GM18505 (cell line): Measurements from ENCODE around the gene KCNJ9.
"Not testable (repeated sequence)": the region's sequence is repeated elsewhere in the genome, so short reads cannot be mapped to it uniquely, and the experiment has no call there.

Experiments
- ATAC-seq: cut with Tn5 transposase; IDR thresholded peaks from one replicate; pipeline ENCODE4 v1.9.1; 2021; ENCODE audit not compliant: unreplicated experiment
- POLR2A ChIP-seq: IDR thresholded peaks from 4 replicates; pipeline ENCODE4 v1.6.1; 2011; ENCODE audit warnings: borderline replicate concordance; ENCODE audit not compliant: insufficient read depth, insufficient read length; ENCODE audit errors: extremely low read depth

KCNJ9 gene

DNA sequence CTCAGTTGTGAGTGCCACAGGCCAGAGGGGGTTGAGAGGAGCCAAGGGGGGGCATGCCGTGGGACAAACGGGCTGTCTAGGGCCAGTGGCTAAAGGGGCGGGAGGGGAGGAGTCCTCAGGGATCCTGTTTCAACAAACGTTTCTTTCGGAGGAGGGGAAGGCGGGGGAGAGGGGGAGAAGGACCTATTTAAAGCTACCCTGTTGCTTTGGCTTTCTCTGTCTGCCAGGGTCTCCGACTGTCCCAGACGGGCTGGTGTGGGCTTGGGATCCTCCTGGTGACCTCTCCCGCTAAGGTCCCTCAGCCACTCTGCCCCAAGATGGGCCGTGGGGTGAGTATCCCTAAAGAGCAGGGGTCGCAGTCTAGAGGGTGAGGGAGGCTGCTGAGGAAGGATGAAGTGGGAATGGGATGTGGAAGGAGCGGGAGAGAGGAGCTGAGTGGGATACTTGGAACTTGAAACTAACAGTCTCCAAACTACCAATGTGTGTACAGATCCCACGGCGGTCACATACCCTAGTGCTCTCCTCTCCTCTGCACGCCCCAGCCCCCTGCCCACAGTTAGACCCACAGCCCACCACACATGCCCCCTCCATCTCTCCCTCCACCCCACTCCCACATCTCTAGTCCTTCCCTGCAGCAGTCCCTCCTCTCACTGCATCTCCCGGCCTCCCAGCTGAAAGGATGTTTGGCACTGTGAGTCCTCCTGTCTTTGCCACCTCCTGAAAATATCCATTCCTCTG, 34.4 kb downstream of the KCNJ9 start, which contains the start of gene ATP1A2:
Gene ATP1A2 (plus strand): TSS at position 215 of the 738 bp plus-strand sequence. CDS start 103 bp downstream, at position 318.
- TF ChIP-seq POLR2A = no peak
- no peak for ATAC-seq

DNA sequence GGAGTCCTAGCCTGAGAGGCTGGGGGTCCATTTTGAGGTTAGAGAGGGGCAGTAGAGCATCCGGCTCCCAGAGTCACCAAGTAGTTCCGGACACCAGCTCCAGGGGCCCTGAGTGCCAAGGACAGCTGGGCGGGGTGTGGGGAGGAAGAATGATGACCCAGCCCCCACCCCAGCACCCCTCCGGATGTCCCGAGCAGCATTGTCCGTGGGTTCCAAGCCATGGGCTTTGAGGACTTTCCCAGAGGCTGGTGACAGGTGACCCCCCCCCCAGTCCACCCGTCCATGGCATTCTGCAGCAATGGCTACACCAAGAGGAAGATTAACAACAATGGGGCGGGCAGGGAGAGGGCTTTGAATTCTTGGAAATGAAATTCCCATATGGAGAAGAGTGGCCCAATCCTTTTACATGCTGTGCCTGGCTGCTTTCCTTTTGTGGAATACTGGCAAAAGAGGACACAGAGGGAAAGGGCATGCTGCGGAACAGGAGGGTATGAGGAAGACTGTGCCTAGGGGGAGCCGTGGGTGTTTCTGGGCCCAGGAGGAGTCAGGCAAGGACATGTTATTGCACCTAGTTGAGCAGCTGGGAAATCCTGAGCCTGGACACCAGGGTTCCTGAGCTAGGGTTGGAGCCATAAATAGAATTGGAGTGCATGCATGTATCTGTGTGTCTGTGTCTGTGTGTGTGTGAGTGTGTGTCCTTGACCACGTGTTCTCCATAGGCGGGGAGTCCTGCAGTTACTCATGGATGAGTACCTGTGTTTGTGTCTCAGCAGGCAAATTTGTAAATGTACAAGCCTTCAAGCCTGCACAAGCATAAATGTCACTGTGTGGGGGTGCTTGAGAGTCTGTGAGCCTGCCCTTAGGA, 35.2 kb downstream of the KCNJ9 start:
- no peak for TF ChIP-seq POLR2A
- no peak for ATAC-seq

DNA sequence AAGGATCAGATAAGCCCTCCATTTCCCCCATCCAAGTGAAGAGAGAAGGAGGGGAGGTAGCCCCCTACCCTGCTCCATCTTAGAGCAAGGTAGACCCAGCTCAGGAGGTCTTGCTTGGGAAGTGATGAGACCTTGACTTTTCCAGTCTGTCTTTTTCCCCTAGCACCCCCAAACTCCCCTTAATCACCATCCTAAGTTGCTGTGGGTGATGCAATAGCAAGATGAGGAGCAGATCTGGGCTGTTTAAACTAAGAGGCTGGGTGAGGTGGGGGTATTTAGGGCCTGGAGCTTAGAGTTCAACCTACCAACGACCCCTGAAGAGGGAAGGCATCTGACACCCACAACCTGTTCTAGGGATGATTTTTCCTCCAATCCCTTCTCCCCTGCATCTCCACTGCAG, 36.0 kb downstream of the KCNJ9 start:
- ATAC-seq = no peak
- TF ChIP-seq POLR2A = no peak

DNA sequence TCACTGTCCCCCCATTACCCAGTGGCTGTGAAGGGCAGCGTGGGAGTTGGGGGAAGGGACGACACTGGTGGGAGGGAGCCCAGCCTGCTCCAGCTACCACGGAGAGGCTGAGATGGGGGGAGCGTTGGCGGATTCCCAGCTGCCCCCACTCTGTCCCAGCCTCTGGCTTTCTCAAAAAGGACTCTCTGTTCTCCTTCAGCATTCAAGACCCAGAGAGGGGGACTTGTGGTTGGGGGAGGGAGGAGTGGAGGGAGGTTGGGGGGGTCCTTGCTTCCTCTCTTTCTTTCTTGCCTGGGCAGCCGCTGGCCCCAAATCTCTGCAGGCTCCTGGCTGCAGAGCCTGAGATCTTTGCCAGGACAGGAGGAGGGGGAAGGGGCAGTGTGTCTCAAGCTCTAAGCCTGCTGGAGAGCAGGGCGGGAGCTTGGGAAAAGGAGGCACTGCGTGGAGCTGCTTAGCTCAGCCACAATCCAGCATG, 36.4 kb downstream of the KCNJ9 start:
- no peak for TF ChIP-seq POLR2A
- no peak for ATAC-seq

DNA sequence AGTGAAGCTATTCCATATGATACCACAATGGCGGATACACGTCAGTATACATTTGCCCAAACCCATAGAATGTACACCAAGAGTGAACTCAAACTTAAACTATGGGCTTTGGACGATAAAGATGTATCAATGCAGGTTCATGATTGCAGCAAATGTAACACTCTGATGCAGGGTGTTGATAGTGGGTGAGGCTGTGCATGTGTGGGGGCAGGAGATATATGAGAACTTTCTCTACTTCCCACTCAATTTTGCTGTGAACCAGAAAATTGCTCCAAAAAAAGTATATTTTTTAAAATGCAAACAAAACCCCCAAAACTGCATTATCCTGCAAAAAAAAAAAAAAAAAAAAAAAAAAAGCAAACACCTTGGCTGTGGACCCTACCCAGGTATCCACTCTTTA, 37.6 kb downstream of the KCNJ9 start:
- no peak for ATAC-seq
- no peak for TF ChIP-seq POLR2A

DNA sequence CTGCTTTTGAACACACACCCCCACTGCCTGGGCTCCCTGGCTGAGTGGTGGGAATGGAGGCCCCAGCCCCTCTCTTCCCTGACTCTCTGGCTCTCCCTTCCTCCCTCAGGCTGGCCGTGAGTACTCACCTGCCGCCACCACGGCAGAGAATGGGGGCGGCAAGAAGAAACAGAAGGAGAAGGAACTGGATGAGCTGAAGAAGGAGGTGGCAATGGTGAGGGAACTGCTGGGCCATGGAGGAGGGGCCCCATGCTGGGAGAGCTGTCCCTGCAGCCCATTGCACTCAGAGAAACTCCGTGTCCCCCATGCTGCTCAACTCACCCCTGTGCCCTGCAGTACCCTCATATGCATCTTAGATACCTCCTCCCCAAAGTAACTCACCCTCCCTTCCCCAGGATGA, 39.5 kb downstream of the KCNJ9 start:
- no peak for TF ChIP-seq POLR2A
- ATAC-seq = no peak

DNA sequence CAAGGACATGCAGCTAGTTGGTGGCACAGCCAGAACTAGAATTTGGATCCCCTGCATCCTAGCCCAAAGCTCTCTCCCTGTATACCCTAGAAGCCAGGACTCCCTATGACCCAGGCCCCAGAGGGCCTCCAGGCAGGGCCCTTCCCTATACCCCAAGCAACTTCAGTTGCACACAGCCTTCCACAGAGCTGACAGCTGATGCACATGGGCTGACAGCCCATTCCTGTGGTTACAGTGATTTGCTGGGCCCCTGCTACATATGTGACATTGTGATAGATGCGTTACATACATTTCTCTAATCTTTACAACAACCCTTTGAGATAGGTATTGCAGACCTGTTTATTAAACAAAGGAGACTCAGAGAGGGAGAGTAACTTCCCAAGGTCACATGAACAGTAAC, 40.0 kb downstream of the KCNJ9 start:
- no peak for ATAC-seq
- no peak for TF ChIP-seq POLR2A

DNA sequence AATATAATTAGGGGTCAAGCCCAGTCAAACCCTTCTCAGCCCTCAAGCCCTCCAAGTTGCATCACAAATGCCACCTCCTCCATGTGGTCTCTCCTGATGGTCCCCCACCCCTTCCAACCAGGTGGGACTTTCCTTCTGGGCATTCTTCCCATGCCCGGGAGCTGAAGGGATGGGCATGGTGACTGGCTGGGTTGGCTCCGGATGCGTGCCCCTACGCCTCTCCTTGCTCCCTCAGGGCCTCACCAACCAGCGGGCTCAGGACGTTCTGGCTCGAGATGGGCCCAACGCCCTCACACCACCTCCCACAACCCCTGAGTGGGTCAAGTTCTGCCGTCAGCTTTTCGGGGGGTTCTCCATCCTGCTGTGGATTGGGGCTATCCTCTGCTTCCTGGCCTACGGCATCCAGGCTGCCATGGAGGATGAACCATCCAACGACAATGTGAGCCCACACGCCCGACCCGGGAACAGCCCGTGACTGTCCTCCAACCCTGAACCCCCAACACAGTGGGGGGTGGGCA, 41.7 kb downstream of the KCNJ9 start:
- ATAC-seq = no peak
- no peak for TF ChIP-seq POLR2A

DNA sequence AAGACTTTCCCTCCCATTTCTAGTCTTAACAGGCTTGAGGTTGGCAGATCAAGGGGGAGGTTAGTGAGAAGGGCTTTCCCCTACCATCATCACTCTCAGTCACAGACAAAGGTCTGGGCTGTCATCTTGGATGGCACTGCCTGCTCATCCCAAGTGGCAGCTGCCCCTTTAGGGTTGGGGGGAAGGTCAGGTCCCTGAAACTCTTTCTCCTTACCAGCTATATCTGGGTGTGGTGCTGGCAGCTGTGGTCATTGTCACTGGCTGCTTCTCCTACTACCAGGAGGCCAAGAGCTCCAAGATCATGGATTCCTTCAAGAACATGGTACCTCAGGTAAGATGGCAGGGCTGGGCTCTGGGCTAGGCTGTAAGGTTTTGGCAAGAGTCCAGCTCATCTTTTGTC, 42.4 kb downstream of the KCNJ9 start:
- no peak for TF ChIP-seq POLR2A
- no peak for ATAC-seq

DNA sequence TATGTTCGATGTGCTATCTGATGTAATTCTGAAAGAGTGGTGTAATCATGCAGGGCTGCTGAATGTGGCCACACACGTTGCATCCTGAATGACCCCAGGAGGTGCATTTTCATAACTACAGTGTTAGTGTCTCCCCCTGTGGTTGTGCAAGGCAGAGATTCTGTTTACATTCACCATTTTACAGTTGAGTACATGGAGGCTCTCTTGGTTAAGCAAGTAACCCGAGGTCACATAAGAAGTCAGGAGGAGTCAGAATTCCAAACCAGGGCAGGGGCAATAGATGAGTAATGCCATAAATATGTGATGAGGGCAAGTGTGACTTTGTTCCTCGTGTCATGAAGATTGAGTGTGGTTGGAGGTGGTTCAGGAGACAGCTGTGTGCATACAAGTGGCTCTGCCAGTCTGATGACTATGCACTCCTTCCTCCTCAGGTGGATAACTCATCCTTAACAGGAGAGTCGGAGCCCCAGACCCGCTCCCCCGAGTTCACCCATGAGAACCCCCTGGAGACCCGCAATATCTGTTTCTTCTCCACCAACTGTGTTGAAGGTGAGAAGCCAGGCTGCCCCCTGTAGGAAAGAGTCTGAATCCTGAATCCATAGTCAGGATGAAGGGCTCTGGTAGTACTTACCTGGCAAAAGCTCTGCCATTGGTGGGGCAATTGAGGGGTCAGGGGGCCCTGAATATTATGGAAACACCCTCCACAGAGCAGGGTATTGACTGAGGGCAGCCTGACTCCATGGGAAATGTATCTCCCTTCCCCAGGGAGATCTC, 43.6 kb downstream of the KCNJ9 start:
- no peak for TF ChIP-seq POLR2A
- no peak for ATAC-seq

DNA sequence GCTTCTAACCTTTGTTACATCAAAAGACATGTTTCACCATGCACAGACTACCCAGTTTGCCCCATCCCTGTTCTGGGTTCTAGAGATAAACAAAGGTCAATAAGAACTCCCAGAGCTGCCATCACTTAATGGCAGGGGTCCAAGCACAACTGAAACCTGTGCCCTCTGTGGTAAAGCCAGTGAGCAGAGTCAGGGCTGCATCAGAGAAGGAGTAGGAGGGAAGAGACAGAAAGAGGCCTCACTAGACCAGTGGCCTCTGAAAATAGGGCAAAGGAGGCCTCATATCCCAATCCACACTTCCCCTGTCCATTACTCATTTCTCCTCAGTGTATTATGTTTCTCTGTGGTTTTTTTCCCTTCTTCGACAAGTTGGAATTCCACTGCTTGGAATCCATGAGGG, 44.4 kb downstream of the KCNJ9 start:
- ATAC-seq = no peak
- TF ChIP-seq POLR2A = no peak

DNA sequence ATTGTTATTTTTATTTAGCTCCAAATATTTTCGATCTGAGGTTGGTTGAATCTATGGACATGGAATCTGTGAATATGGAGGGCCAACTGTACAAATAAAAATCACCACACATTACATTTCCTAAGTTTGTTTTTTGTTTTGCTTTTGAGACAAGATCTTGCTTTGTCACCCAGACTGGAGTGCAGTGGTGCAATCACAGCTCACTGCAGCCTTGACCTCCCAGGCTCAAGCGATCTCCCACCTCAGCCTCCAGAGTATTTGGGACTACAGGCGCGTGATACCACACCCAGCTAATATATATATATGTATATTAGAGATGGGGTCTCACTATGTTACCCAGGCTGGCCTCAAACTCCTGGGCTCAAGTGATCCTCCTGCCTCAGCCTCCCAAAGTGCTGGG, 45.0 kb downstream of the KCNJ9 start:
- ATAC-seq = not testable (repeated sequence)

DNA sequence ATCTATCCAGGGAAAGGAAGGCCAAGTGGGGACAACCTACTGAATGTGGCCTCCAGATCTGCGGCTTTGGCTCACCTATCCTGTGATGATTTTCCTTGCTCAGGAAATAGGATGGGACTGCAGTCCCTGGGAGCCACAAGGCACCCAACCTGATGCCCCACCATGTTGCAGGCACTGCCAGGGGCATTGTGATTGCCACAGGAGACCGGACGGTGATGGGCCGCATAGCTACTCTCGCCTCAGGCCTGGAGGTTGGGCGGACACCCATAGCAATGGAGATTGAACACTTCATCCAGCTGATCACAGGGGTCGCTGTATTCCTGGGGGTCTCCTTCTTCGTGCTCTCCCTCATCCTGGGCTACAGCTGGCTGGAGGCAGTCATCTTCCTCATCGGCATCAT, 46.0 kb downstream of the KCNJ9 start:
- no peak for TF ChIP-seq POLR2A
- no peak for ATAC-seq
